ENCODE results near the gene ARHGAP6. TPM values are rescaled to one million over a fixed set of nuclear protein-coding genes. Genes with fewer than 3 reads are reported as not detected.

ARHGAP6 gene
- total RNA-seq, 1 experiment from 2014 or later, result 0.07 TPM

DNA sequence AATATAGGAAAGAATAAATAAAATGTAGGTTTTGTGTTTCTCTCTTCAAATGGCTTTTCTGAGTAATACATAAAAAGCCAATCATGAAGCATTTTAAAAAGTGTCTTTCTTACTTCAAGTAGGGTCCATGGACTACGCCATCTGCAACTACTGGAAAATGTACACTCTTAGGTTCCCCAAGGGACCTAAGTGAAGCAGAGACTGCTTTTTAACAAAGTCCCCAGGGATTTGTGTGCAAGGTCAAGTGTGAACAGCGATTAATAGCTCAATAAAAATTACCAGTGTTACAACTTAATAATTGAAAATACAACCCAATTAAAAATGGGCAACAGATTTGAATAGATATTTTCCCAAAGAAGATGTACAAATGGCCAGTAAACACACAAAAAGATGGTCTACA is 84.9 kb downstream of the ARHGAP6 start:
- Histone ChIP-seq H4K5ac (ENCODE audit: insufficient read length, low read depth, low read length) (no peak overlapping the region), H2AFZ (ENCODE audit: low read length) (no peak overlapping the region), H3K56ac (ENCODE audit: insufficient read length, low read depth, low read length) (no peak overlapping the region), H4K8ac (replicated peaks; ENCODE audit: insufficient read length, low read depth, low read length) (no peak overlapping the region), H2AK5ac (ENCODE audit: insufficient read length, low read length) (no peak overlapping the region), H3K18ac (ENCODE audit: insufficient read length, low read depth, low read length) (no peak overlapping the region), H3K27me3 (ENCODE audit: insufficient read depth, low read length) (no peaks in the 10 kb centered on the region), H3K4ac (ENCODE audit: low read depth, low read length) (no peak overlapping the region), H4K91ac (ENCODE audit: insufficient read length, low read depth, low read length) (no peak overlapping the region), H3K27ac (ENCODE audit: insufficient read length, low read depth, low read length) (no peak overlapping the region), H3K4me2 (ENCODE audit: insufficient read depth, insufficient read length, low read length) (no peak overlapping the region), H2BK15ac (ENCODE audit: low read depth, low read length) (no peak overlapping the region), H3K14ac (ENCODE audit: insufficient read depth, low read length) (no peak overlapping the region), H3K23ac (ENCODE audit: insufficient read length, low read depth, low read length) (no peak overlapping the region), H2BK12ac (ENCODE audit: insufficient read length, low read depth, low read length) (no peak overlapping the region), H3T11ph (ENCODE audit: low read length) (no peak overlapping the region), H3K9ac (ENCODE audit: extremely low read depth, insufficient read length, low read length) (no peak overlapping the region), H3K79me1 (ENCODE audit: insufficient read depth, low read depth, low read length, poor library complexity, severe bottlenecking) (no peaks in the 10 kb centered on the region), H3K4me1 (ENCODE audit: insufficient read depth, low read length) (no peaks in the 10 kb centered on the region), H4K20me1 (ENCODE audit: control insufficient read depth, insufficient read depth, insufficient read length) (no peaks in the 10 kb centered on the region), H2BK5ac (ENCODE audit: insufficient read length, low read length) (no peak overlapping the region), H2BK20ac (ENCODE audit: low read depth, low read length, poor library complexity, severe bottlenecking) (no peak overlapping the region), H3K79me2 (ENCODE audit: insufficient read depth, low read length) (no peaks in the 10 kb centered on the region), H3K23me2 (ENCODE audit: insufficient read length, low read depth, low read length, poor library complexity, severe bottlenecking) (no peaks in the 10 kb centered on the region), H2BK120ac (ENCODE audit: low read depth, low read length, poor library complexity, severe bottlenecking) (no peak overlapping the region), H3K9me3 (ENCODE audit: control insufficient read depth, low read depth, low read length) (no peaks in the 10 kb centered on the region)
- H3K9me3 Mint-ChIP-seq, result peaks cover 43 to 55% of the 10 kb centered on the region in 2 experiments
- no peak for DNase-seq
- TF ChIP-seq, protein P1, sequence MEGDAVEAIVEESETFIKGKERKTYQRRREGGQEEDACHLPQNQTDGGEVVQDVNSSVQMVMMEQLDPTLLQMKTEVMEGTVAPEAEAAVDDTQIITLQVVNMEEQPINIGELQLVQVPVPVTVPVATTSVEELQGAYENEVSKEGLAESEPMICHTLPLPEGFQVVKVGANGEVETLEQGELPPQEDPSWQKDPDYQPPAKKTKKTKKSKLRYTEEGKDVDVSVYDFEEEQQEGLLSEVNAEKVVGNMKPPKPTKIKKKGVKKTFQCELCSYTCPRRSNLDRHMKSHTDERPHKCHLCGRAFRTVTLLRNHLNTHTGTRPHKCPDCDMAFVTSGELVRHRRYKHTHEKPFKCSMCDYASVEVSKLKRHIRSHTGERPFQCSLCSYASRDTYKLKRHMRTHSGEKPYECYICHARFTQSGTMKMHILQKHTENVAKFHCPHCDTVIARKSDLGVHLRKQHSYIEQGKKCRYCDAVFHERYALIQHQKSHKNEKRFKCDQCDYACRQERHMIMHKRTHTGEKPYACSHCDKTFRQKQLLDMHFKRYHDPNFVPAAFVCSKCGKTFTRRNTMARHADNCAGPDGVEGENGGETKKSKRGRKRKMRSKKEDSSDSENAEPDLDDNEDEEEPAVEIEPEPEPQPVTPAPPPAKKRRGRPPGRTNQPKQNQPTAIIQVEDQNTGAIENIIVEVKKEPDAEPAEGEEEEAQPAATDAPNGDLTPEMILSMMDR (conservative IDR thresholded peaks at IDR 0.05), result no peak
- WGBS (ENCODE audit: extremely low coverage, insufficient read length, low lambda C conversion rate), result no CpG with 5 or more reads among the region's 2 CpGs
- peaks cover 4% of the 10 kb centered on the region in 2 experiments; a peak in 3 of 4 replicates for H3K4me1 Mint-ChIP-seq
- H3K27me3 Mint-ChIP-seq (ENCODE audit: low read depth), result peaks cover 47% of the 10 kb centered on the region
- H3K36me3 Mint-ChIP-seq (ENCODE audit: insufficient read depth in 1 of 3, low read depth in 3 of 3), result peaks cover 0 to 2% (median 0%) of the 10 kb centered on the region in 3 experiments; a peak in 1 of 7 replicates
- no peak overlapping the region for H3K4me3 Mint-ChIP-seq
- no peak overlapping the region for H3K27ac Mint-ChIP-seq

All from H9 (cell line).